Panc1 (cell line): Measurements from ENCODE around the gene GJA3.
"Not testable (repeated sequence)": the region's sequence is repeated elsewhere in the genome, so short reads cannot be mapped to it uniquely, and the experiment has no call there.

Experiments
- POLR2AphosphoS5 ChIP-seq: IDR thresholded peaks from 2 replicates; pipeline ENCODE4 v1.6.1; 2012; ENCODE audit warnings: mild to moderate bottlenecking, low read depth, low read length, moderate library complexity
- SIN3A ChIP-seq: IDR thresholded peaks from 2 replicates; pipeline ENCODE4 v1.6.1; 2012; ENCODE audit warnings: low read depth, mild to moderate bottlenecking, low read length, moderate library complexity, borderline replicate concordance; ENCODE audit not compliant: insufficient read depth
- TF ChIP-seq, protein P1 (sequence below): fragments of 450-650 bp; IDR thresholded peaks from 2 replicates; pipeline ENCODE4 v1.5.1; 2017; ENCODE audit warnings: mild to moderate bottlenecking
- TF ChIP-seq, protein P2 (sequence below), 2 experiments: IDR thresholded peaks; 2 replicates each; pipeline ENCODE4 v1.6.1; 2011 to 2012; ENCODE audit warnings: low read depth in 2 of 2, control low read depth in 1 of 2, low read length in 1 of 2, mild to moderate bottlenecking in 1 of 2, moderate library complexity in 1 of 2; ENCODE audit not compliant: insufficient read depth in 1 of 2

DNA sequence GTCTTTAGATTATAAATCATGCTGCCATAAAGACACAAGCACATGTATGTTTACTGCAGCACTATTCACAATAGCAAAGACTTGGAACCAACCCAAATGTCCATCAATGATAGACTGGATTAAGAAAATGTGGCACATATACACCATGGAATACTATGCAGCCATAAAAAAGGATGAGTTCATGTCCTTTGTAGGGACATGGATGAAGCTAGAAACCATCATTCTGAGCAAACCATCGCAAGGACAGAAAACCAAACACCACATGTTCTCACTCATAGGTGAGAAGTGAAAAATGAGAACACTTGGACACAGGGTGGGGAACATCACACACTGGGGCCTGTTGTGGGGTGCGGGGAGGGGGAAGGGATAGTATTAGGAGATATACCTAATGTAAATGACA lies 7.6 kb downstream of the GJA3 start:
- TF ChIP-seq, protein P1, sequence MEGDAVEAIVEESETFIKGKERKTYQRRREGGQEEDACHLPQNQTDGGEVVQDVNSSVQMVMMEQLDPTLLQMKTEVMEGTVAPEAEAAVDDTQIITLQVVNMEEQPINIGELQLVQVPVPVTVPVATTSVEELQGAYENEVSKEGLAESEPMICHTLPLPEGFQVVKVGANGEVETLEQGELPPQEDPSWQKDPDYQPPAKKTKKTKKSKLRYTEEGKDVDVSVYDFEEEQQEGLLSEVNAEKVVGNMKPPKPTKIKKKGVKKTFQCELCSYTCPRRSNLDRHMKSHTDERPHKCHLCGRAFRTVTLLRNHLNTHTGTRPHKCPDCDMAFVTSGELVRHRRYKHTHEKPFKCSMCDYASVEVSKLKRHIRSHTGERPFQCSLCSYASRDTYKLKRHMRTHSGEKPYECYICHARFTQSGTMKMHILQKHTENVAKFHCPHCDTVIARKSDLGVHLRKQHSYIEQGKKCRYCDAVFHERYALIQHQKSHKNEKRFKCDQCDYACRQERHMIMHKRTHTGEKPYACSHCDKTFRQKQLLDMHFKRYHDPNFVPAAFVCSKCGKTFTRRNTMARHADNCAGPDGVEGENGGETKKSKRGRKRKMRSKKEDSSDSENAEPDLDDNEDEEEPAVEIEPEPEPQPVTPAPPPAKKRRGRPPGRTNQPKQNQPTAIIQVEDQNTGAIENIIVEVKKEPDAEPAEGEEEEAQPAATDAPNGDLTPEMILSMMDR = not testable (repeated sequence)
- TF ChIP-seq, protein P2, sequence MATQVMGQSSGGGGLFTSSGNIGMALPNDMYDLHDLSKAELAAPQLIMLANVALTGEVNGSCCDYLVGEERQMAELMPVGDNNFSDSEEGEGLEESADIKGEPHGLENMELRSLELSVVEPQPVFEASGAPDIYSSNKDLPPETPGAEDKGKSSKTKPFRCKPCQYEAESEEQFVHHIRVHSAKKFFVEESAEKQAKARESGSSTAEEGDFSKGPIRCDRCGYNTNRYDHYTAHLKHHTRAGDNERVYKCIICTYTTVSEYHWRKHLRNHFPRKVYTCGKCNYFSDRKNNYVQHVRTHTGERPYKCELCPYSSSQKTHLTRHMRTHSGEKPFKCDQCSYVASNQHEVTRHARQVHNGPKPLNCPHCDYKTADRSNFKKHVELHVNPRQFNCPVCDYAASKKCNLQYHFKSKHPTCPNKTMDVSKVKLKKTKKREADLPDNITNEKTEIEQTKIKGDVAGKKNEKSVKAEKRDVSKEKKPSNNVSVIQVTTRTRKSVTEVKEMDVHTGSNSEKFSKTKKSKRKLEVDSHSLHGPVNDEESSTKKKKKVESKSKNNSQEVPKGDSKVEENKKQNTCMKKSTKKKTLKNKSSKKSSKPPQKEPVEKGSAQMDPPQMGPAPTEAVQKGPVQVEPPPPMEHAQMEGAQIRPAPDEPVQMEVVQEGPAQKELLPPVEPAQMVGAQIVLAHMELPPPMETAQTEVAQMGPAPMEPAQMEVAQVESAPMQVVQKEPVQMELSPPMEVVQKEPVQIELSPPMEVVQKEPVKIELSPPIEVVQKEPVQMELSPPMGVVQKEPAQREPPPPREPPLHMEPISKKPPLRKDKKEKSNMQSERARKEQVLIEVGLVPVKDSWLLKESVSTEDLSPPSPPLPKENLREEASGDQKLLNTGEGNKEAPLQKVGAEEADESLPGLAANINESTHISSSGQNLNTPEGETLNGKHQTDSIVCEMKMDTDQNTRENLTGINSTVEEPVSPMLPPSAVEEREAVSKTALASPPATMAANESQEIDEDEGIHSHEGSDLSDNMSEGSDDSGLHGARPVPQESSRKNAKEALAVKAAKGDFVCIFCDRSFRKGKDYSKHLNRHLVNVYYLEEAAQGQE (IDR thresholded peaks at IDR 0.05; ENCODE audit: insufficient read depth in 1 of 2, low read depth in 2 of 2, low read length in 1 of 2) = not testable (repeated sequence)
- TF ChIP-seq SIN3A, POLR2AphosphoS5: not testable (repeated sequence)
